Measurements from ENCODE around the gene MLPH.

Gene MLPH

DNA sequence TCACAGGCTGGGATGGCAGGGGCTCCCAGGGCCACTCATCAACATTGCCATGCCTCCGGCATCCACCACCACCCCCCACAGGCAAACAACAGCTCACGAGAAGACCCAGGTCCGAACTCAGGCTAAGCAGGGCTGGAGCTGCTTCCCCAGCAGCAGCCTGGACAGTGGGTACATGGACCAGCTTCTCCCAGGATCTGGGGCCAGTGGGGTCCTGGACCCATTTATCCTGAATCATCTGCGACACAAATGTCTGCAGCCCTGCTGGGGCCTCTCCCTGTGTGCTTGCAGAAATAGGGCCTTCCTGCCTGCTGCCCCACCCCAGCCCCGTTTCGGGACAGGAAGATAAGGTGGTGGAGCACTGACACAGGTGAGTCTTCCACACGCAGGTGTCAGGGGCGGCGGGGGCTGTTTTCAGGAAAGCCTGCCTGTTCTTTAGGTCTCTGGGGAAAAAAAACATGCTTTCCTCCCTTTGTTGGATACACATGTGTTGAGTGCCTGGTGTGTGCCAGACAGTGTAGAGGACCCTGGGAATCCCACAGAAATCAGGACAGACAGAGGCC lies 83.8 kb downstream of the MLPH start:
- Histone ChIP-seq H4K20me1 (ENCODE audit: insufficient read depth, low read length) (no peaks in the 10 kb centered on the region), H3K79me2 (ENCODE audit: insufficient read depth, low read length) (no peaks in the 10 kb centered on the region), H3K9ac (ENCODE audit: low read depth, low read length) (no peak overlapping the region), H3K4me2 (ENCODE audit: insufficient read depth, low read length) (no peak overlapping the region), H3K27me3 (ENCODE audit: insufficient read depth, low read length, poor library complexity) (no peaks in the 10 kb centered on the region), H3K27ac (ENCODE audit: low read length) (no peak overlapping the region), H3K9me3 (ENCODE audit: insufficient read depth, low read length, severe bottlenecking) (no peaks in the 10 kb centered on the region), H3K4me3 (ENCODE audit: low read depth in 1 of 2, low read length in 2 of 2) (no peak overlapping the region), H2AFZ (ENCODE audit: low read depth, low read length) (no peak overlapping the region), H3K36me3 (ENCODE audit: insufficient read depth, low read length) (no peaks in the 10 kb centered on the region), H3K4me1 (ENCODE audit: insufficient read depth, low read length) (no peaks in the 10 kb centered on the region)
- TF ChIP-seq CTCF (IDR thresholded peaks at IDR 0.05; ENCODE audit: borderline replicate concordance, extremely low read depth, low read length, poor library complexity, severe bottlenecking) (no peak), EZH2 (IDR thresholded peaks at IDR 0.05; ENCODE audit: borderline replicate concordance, low read depth, low read length, severe bottlenecking) (no peak)
- no peak for ATAC-seq (ENCODE audit: insufficient read depth, low read depth)
- no peak for DNase-seq

DNA sequence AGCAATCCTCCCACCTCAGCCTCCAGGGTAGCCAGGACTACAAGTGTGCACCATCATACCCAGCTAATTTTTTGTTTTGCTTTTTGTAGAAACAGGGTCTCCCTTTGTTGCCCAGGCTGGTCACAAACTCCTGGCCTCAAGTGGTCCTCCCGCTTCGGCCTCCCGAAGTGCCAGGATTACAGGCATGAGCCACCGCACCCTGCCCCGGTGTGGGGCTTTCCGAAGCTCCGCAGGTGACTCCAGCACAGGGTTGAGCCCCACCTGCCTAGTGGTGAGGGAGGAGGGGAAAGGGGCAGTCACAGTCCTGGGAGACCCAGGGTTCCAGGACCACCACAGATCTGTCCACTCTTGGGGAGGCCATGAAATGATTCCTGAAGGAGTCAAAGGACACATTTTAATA lies 84.5 kb downstream of the MLPH start:
- Histone ChIP-seq H3K79me2 (ENCODE audit: insufficient read depth, low read length) (no peaks in the 10 kb centered on the region), H3K27me3 (ENCODE audit: insufficient read depth, low read length, poor library complexity) (no peaks in the 10 kb centered on the region), H3K27ac (ENCODE audit: low read length) (no peak overlapping the region), H4K20me1 (ENCODE audit: insufficient read depth, low read length) (no peaks in the 10 kb centered on the region), H2AFZ (ENCODE audit: low read depth, low read length) (no peak overlapping the region; the same call in 1 of the 2 replicates), H3K36me3 (ENCODE audit: insufficient read depth, low read length) (no peaks in the 10 kb centered on the region), H3K4me2 (ENCODE audit: insufficient read depth, low read length) (no peak overlapping the region), H3K9me3 (ENCODE audit: insufficient read depth, low read length, severe bottlenecking) (no peaks in the 10 kb centered on the region), H3K9ac (ENCODE audit: low read depth, low read length) (no peak overlapping the region), H3K4me1 (ENCODE audit: insufficient read depth, low read length) (no peaks in the 10 kb centered on the region), H3K4me3 (ENCODE audit: low read depth in 1 of 2, low read length in 2 of 2) (no peak overlapping the region)
- DNase-seq, result no peak
- TF ChIP-seq CTCF (IDR thresholded peaks at IDR 0.05; ENCODE audit: borderline replicate concordance, extremely low read depth, low read length, poor library complexity, severe bottlenecking) (no peak), EZH2 (IDR thresholded peaks at IDR 0.05; ENCODE audit: borderline replicate concordance, low read depth, low read length, severe bottlenecking) (no peak)
- no peak for ATAC-seq (ENCODE audit: insufficient read depth, low read depth)

- peak; percentile 76 for DNase-seq
- Histone ChIP-seq H3K4me3 (ENCODE audit: low read depth in 1 of 2, low read length in 2 of 2) (no peak overlapping the region), H3K9ac (ENCODE audit: low read depth, low read length) (no peak overlapping the region), H2AFZ (ENCODE audit: low read depth, low read length) (no peak overlapping the region), H3K27me3 (ENCODE audit: insufficient read depth, low read length, poor library complexity) (no peaks in the 10 kb centered on the region), H3K79me2 (ENCODE audit: insufficient read depth, low read length) (no peaks in the 10 kb centered on the region), H3K9me3 (ENCODE audit: insufficient read depth, low read length, severe bottlenecking) (no peaks in the 10 kb centered on the region), H3K36me3 (ENCODE audit: insufficient read depth, low read length) (no peaks in the 10 kb centered on the region), H3K4me1 (ENCODE audit: insufficient read depth, low read length) (no peaks in the 10 kb centered on the region), H3K4me2 (ENCODE audit: insufficient read depth, low read length) (no peak overlapping the region), H4K20me1 (ENCODE audit: insufficient read depth, low read length) (no peaks in the 10 kb centered on the region), H3K27ac (ENCODE audit: low read length) (no peak overlapping the region)
- ATAC-seq (ENCODE audit: insufficient read depth, low read depth), result peak; percentile 99
- TF ChIP-seq CTCF (IDR thresholded peaks at IDR 0.05; ENCODE audit: borderline replicate concordance, extremely low read depth, low read length, poor library complexity, severe bottlenecking) (peak; percentile 99), EZH2 (IDR thresholded peaks at IDR 0.05; ENCODE audit: borderline replicate concordance, low read depth, low read length, severe bottlenecking) (no peak)
Measured at GRCh38 chr2:237572021-237572741, 85.1 kb downstream of the MLPH start.

All from DND-41 (cell line).